GM20000 (cell line): ENCODE data around the gene CREB5.

ENCODE experiments used
- DNase-seq: peaks from one replicate; pipeline ENCODE4 v3.0.0; 2012; ENCODE audit warnings: low spot score
- TF ChIP-seq, protein P1 (sequence below): IDR thresholded peaks from 2 replicates; pipeline ENCODE4 v1.5.1; 2012; ENCODE audit warnings: mild to moderate bottlenecking, control low read depth; ENCODE audit errors: extremely low read depth, missing control alignments

CREB5 gene

DNA sequence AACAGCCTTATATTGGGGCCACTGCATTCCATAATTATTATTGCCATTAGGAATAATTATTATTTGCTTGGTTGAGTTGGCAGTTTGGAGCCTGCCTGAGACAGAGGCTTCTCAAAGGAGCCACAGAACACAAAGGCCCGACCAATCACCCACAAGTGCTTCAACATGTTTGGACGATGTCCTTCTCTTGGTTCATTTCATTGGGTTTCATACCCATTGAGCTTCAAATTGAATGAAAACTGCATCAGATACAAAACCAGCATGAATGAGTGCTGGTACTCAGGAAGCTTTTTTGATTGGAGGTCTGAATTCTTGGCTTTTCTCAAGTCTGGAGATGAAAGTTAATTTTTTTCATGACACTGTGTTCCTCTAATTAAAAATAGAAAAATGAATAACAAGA, 168.3 kb downstream of the CREB5 start:
- no peak for DNase-seq
- TF ChIP-seq, protein P1, sequence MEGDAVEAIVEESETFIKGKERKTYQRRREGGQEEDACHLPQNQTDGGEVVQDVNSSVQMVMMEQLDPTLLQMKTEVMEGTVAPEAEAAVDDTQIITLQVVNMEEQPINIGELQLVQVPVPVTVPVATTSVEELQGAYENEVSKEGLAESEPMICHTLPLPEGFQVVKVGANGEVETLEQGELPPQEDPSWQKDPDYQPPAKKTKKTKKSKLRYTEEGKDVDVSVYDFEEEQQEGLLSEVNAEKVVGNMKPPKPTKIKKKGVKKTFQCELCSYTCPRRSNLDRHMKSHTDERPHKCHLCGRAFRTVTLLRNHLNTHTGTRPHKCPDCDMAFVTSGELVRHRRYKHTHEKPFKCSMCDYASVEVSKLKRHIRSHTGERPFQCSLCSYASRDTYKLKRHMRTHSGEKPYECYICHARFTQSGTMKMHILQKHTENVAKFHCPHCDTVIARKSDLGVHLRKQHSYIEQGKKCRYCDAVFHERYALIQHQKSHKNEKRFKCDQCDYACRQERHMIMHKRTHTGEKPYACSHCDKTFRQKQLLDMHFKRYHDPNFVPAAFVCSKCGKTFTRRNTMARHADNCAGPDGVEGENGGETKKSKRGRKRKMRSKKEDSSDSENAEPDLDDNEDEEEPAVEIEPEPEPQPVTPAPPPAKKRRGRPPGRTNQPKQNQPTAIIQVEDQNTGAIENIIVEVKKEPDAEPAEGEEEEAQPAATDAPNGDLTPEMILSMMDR = no peak

DNA sequence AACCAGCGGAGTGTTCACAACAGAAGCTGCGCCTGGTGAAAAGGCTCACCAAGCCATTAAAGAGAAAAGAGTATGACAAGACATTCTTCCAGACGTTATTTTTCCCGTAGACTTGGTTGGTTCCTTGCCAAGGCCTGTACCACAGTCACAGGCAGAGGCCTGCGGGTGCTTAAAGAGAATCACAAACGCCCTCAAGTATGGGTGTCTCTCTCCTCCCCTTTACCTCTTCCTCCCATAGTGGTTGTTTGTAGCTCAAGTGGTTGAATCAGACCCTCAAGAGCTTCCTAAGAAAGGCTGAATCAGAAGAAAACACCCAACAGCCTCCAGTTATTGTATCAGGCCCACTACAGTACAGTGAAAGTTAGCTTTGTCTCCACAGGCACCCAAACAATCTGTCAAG, 169.0 kb downstream of the CREB5 start:
- TF ChIP-seq, protein P1 = no peak
- no peak for DNase-seq

DNA sequence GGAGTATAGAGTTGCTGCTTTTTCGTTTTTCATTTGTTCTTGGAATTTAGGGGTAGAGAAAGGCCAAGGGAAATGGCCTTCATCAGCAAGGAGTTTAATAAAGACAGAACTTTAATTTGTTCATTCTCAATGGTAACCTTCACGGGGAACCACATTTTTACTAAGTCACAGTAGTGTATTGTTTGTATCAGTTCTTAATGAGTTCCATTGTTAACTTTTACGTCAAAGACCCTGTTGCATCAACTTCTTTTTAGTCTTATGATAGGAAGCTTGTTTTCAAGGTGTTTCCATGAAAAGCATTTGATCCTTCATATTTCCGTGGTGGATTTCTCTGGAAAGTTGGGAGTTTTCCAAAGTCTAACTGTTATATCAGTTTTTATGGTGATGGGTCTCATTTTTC, 169.9 kb downstream of the CREB5 start:
- DNase-seq = no peak
- TF ChIP-seq, protein P1 = no peak

DNA sequence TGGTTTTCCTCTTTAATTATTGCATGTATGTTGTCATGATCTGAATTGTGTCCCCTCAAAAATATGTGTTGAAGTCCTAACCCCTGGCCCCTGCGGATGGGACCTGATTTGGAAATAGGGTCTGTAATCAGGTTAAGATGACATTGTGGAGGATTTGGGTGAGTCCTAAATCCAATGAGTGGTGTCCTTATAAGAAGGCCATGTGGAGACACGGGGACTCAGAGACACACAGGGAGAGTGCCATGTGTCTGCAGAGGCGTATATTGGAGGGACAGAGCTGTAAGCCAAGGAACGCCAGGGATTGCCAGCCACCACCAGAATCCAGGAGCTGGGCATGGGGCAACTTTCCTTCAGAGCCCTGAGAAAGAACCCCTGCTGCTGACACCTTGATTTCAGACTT, 171.9 kb downstream of the CREB5 start:
- no peak for DNase-seq
- TF ChIP-seq, protein P1 = no peak

DNA sequence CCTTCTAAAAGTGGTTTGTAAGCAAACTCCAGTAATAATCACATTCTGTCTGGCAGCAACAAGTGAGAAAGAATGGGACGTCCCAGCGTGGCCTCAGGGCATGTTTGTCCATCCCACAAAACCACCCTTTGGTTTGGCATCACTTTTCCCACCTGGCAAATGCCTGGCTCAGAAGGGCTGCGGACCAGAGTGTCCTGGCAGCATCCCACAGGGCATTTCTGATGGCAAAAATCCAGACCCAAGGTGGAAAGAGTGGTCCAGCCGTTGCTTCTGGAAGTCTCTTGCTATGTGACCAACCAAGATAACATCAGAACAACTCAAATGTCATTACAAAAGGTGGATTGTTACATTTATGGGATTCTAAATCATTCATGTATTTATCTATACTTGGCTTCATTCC, 174.4 kb downstream of the CREB5 start:
- TF ChIP-seq, protein P1 = no peak
- DNase-seq = no peak

DNA sequence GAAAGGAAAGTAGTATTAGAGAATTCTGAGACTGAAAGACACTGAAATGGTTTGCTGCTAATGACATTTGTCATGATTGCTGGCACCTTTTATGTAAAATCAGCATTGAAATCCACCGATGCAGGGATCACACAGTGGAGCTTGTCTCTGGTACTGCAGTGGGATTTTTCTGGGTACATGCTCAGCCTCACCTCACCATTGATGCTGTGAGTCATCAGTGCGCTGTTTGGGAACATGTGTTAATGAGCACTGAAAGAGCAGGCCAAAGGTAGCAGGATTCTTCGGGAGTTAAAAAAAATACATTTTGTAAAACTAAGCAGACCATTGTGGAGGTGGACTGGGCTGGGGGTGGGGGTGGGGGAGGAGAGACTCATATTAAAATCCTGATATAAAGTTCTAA, 174.9 kb downstream of the CREB5 start:
- no peak for DNase-seq
- TF ChIP-seq, protein P1 = no peak

DNA sequence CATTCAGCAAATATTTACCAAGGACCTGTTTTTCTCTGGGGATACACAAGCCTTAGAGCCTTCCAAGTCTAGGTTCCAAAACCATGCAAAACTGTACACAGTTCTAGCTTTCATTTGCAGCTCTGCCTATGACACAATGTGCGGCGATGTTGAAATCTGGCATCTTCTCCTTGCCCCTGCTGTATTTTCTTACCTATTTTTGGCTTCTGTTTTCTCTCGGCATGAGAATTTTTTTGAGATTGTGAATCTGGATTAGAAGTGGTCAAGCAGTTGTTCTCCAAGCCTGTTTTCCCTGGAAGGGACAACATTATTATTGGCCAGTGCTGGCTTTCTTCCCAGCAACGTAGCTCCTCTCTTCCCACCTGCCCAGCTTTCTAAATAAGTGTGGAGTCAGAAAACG, 176.3 kb downstream of the CREB5 start:
- TF ChIP-seq, protein P1 = no peak
- no peak for DNase-seq
